HEK293 (cell line): Measurements from ENCODE around the gene ASCC3.

Source experiments
- CTCF ChIA-PET: fragments of 350-600 bp; formaldehyde crosslinking; extraction: SDS; loops from one replicate; lab custom pipeline; 2021; ENCODE audit warnings: antibody characterized with exemption; lab: Yijun Ruan, JAX
- POLR2A ChIA-PET: fragments of 300-600 bp; formaldehyde crosslinking; extraction: SDS; loops from one replicate; lab custom pipeline; 2020; ENCODE audit warnings: antibody characterized with exemption, inconsistent platforms; lab: Yijun Ruan, JAX
- H3K27ac ChIP-seq: fragments of 200-500 bp; sonication (Bioruptor generic); 2 replicates; pipeline ENCODE4 v1.5.1; 2014; ENCODE audit warnings: low read depth, low read length, control low read depth, inconsistent platforms; ENCODE audit errors: extremely low read depth
- H3K36me3 ChIP-seq, 2 experiments: fragments of 200-500 bp in 1 of 2; sonication (Bioruptor generic) in 1 of 2; 1 replicate in 1 of 2; 2 replicates in 1 of 2; pipeline ENCODE4 v1.5.1; 2014 to 2017; ENCODE audit warnings: inconsistent platforms in 2 of 2, low read length in 2 of 2; ENCODE audit not compliant: control insufficient read depth in 2 of 2, insufficient read depth in 1 of 2
- H3K4me1 ChIP-seq: fragments of 200-500 bp; sonication (Bioruptor generic); 2 replicates; pipeline ENCODE4 v1.5.1; 2014; ENCODE audit warnings: mild to moderate bottlenecking, low read length, inconsistent platforms; ENCODE audit not compliant: control insufficient read depth, insufficient read depth
- H3K4me3 ChIP-seq: 2 replicates; pipeline ENCODE4 v1.5.1; 2011; ENCODE audit warnings: low read depth, mild to moderate bottlenecking, control low read depth, low read length, moderate library complexity
- H3K9me3 ChIP-seq: fragments of 200-500 bp; sonication (Bioruptor generic); 2 replicates; pipeline ENCODE4 v1.5.1; 2014; ENCODE audit warnings: low read depth, low read length, inconsistent platforms; ENCODE audit not compliant: control insufficient read depth, insufficient read depth
- EGR2 ChIP-seq: fragments of 450-650 bp; formaldehyde crosslinking; IDR thresholded peaks from 2 replicates; pipeline ENCODE4 v1.5.1; 2016; ENCODE audit warnings: low read depth, missing biosample characterization, missing genetic modification characterization
- ELK4 ChIP-seq: IDR thresholded peaks from 2 replicates; pipeline ENCODE4 v1.6.1; 2011; ENCODE audit warnings: mild to moderate bottlenecking, low read depth, low read length, borderline replicate concordance
- KLF8 ChIP-seq: fragments of 450-650 bp; formaldehyde crosslinking; IDR thresholded peaks from 2 replicates; pipeline ENCODE4 v1.5.1; 2016; ENCODE audit warnings: missing biosample characterization, missing genetic modification characterization
- MEIS1 ChIP-seq: sonication (generic); formaldehyde crosslinking; IDR thresholded peaks from 2 replicates; pipeline ENCODE4 v1.8.1; 2022; ENCODE audit warnings: missing genetic modification reagents, mild to moderate bottlenecking, borderline replicate concordance
- MYNN ChIP-seq: fragments of 450-650 bp; formaldehyde crosslinking; IDR thresholded peaks from 2 replicates; pipeline ENCODE4 v1.5.1; 2016; ENCODE audit warnings: missing biosample characterization, missing genetic modification characterization, borderline replicate concordance
- OVOL3 ChIP-seq: fragments of 450-650 bp; formaldehyde crosslinking; IDR thresholded peaks from 2 replicates; pipeline ENCODE4 v1.5.1; 2016; ENCODE audit warnings: missing biosample characterization, missing genetic modification characterization
- REST ChIP-seq: fragments of 450-650 bp; formaldehyde crosslinking; IDR thresholded peaks from 2 replicates; pipeline ENCODE4 v1.5.1; 2016; ENCODE audit warnings: missing biosample characterization, missing genetic modification characterization
- TCF7L2 ChIP-seq: IDR thresholded peaks from 2 replicates; pipeline ENCODE4 v1.6.1; 2011; ENCODE audit warnings: low read depth, mild to moderate bottlenecking, inconsistent platforms, low read length, moderate library complexity, borderline replicate concordance
- TSHZ1 ChIP-seq: fragments of 450-650 bp; formaldehyde crosslinking; IDR thresholded peaks from 2 replicates; pipeline ENCODE4 v1.5.1; 2016; ENCODE audit warnings: missing biosample characterization, missing genetic modification characterization, borderline replicate concordance
- ZNF174 ChIP-seq: fragments of 450-650 bp; formaldehyde crosslinking; IDR thresholded peaks from 2 replicates; pipeline ENCODE4 v1.5.0; 2017; ENCODE audit warnings: missing biosample characterization, mild to moderate bottlenecking, missing genetic modification characterization
- ZNF513 ChIP-seq: fragments of 450-650 bp; IDR thresholded peaks from 2 replicates; pipeline ENCODE4 v1.5.1; 2018; ENCODE audit warnings: missing biosample characterization, missing genetic modification characterization
- ZNF529 ChIP-seq: fragments of 450-650 bp; formaldehyde crosslinking; IDR thresholded peaks from 2 replicates; pipeline ENCODE4 v1.5.1; 2017; ENCODE audit warnings: missing genetic modification characterization, missing biosample characterization; ENCODE audit not compliant: insufficient replicate concordance
- ZNF580 ChIP-seq: fragments of 450-650 bp; formaldehyde crosslinking; IDR thresholded peaks from 2 replicates; pipeline ENCODE4 v1.5.1; 2016; ENCODE audit warnings: missing biosample characterization, missing genetic modification characterization
- ZNF624 ChIP-seq: fragments of 450-650 bp; formaldehyde crosslinking; IDR thresholded peaks from 2 replicates; pipeline ENCODE4 v1.5.1; 2017; ENCODE audit warnings: missing biosample characterization, missing genetic modification characterization
- ZNF747 ChIP-seq: fragments of 450-650 bp; formaldehyde crosslinking; IDR thresholded peaks from 2 replicates; pipeline ENCODE4 v1.5.1; 2016; ENCODE audit warnings: missing biosample characterization, missing genetic modification characterization
- ZNF830 ChIP-seq: fragments of 450-650 bp; IDR thresholded peaks from 2 replicates; pipeline ENCODE4 v1.5.0; 2018; ENCODE audit warnings: missing biosample characterization, missing genetic modification characterization, low read depth, mild to moderate bottlenecking, moderate library complexity

Gene ASCC3

GRCh38 chr6:100876251-100876650 is 4.9 kb downstream of the ASCC3 start:
- H3K36me3 ChIP-seq = peaks cover 0 to 31% of the 10 kb centered on the region in 2 experiments; a peak in 2 of 3 replicates
- no peaks in the 10 kb centered on the region for H3K9me3 ChIP-seq
- ChIA-PET POLR2A (no interaction called here), CTCF (interaction anchor here (0.6 kb wide), 1 partner anchor 213 kb away, joined by 3 read pairs; no protein-coding TSS in a partner anchor)
- H3K4me1 ChIP-seq = peaks cover 8% of the 10 kb centered on the region
- TF ChIP-seq ZNF624 (tag by site-specific recombination) (no peak), ELK4 (no peak), EGR2 (tag by site-specific recombination) (no peak), MEIS1 (CRISPR knock-in tag) (no peak), OVOL3 (tag by site-specific recombination) (no peak), ZNF174 (tag by site-specific recombination) (no peak), REST (no peak), TCF7L2 (no peak), TSHZ1 (tag by site-specific recombination) (no peak), ZNF747 (tag by site-specific recombination) (no peak), MYNN (tag by site-specific recombination) (no peak), ZNF580 (no peak), KLF8 (tag by site-specific recombination) (no peak), ZNF529 (tag by site-specific recombination) (no peak)
- H3K27ac ChIP-seq = no peak overlapping the region
- H3K4me3 ChIP-seq = no peak overlapping the region

- ChIA-PET CTCF (no interaction called here), POLR2A (interaction anchor here (1.6 to 2.9 kb wide), 2 partner anchors 8 to 15 kb away, joined by 4 to 12 read pairs; partner anchors contain the start of gene ASCC3)
- Histone ChIP-seq H3K36me3 (peaks cover 23 to 84% of the 10 kb centered on the region in 2 experiments), H3K4me3 (no peak overlapping the region), H3K27ac (no peak overlapping the region), H3K9me3 (no peaks in the 10 kb centered on the region), H3K4me1 (no peaks in the 10 kb centered on the region)
- no peak for TF ChIP-seq ZNF513 (tag by site-specific recombination)
- no peak for TF ChIP-seq ZNF830 (tag by site-specific recombination)
These were observed 15.6 kb downstream of the ASCC3 start for GRCh38 chr6:100865525-100865924.
